NCI-H1417 (cell line): ENCODE data around the gene C22orf15.
"Not testable (repeated sequence)": the region's sequence is repeated elsewhere in the genome, so short reads cannot be mapped to it uniquely, and the experiment has no call there.

Experiments used
- DNase-seq, 3 experiments: peaks; one replicate each; lab custom pipeline; 2025; lab: John Stamatoyannopoulos, UW

C22orf15 gene, protein sequence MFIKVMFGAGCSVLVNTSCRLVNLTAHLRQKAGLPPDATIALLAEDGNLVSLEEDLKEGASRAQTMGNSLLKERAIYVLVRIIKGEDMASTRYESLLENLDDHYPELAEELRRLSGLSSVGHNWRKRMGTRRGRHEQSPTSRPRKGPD

DNA sequence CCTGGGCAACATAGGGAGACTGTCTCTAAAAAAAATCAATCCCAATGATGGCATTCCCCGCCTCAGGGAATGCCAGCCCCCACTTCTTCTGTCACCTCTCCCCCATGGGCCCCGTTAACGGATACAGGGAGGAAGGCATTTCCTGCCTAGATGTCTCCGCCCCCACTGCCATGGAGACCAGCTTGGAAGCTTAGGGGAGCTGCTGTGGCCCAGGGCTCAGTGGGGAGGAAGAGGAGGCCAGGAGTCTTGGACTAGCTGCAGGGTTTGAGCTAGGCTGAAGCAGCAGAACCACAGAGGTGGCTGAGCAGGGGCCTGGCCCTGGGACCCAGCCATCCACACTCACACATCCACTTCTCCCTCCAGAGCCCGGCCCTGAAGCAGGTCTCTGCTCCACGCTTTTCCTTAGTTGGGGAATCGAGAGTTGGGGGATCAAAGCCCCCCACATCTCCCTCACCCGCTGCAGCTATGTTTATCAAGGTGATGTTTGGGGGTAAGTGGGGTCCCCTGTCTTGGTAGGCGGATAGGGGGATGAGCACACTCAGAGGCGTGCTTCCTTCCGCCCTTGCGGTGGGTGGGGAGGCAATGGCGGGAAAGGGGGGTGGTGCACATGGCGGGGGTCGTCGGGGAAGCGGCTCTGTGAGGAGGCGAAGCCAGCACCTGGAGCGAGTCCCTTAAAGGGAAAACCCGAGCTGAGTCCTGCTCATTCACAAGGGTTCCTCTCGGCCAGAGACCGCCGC lies at the start of gene C22orf15:
C22orf15 (plus strand) TSS at position 149 of the 737 bp plus-strand sequence; CDS start at position 466, 317 bp downstream.
- no peak for DNase-seq

- DNase-seq, result no peak
These were observed 48.8 kb upstream of the C22orf15 start for GRCh38 chr22:23713696-23714595.

DNA sequence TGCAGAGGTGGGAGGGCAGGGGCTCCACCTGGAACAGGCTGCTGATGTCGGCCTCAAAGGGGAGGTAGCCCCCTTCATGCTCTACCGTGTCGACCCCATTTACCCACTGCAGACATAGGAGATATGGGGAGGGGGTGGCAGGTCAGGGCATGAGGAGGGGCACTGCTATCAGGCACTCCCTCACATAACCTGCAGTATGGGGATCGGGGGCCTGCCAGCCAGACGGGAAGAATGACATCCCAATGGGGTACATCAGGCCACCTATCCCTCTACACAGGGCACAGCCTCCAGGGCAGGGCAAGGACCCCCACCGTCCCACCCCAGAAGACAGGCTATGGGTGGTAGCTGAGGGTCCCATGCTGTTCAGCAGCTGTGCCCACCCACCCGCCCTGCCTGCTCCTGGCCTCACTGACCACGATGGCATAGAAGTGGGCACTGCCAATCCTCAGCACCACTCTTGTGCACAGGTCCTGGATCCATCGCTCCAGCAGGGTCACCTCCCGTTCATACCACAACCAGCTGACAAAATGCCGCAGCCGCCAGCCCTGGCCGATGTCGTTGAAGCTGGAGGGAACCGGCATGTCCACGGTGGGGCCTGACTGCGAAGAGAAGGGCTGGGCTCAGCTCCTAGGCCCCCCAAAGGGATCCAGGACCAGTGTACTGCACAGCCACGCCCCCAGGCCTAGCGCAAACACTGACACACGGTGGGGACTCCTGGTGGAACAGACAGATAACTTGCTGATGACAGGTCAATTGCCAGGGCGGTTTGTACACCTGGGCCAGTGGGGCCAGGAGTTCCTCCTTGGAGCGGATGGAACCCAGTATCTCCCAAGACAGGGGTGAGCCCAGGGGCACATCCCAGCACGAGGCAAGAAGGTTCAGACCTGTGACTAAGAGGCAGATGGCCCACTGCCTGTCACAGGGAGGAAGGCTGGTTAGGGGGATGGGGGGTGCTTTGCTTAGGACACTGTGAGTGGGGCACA lies 47.9 kb upstream of the C22orf15 start:
- no peak for DNase-seq

DNA sequence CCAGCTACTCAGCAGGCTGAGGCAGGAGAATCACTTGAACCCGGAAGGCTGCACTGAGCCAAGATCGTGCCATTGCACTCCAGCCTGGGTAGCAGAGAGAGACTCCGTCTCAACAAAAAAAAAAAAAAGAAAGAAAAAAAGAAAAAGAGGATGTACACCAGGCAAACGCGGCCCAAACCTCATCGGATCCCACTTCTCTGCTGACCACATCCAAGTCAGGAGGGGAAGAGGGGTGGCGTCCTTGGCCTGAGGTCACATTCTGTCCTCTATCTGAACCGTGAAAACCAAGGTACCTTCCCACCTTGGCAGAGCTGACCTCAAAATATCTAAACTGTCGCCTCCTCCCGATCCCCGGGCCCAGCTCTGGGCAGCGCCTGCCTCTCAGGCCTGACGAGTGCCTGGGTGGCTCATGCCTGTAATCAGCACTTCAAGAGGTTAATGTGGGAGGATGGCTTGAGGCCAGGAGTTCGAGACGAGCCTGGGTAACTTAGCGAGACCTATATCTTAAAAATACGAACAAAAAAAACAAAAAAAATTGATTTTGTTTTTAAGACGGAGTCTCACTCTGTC lies 46.9 kb upstream of the C22orf15 start:
- DNase-seq, result no peak

GRCh38 chr22:23716811-23717801 lies 45.7 kb upstream of the C22orf15 start:
- peak; percentile 77 to 83 (median 82) for DNase-seq

GRCh38 chr22:23718371-23719165 lies 44.2 kb upstream of the C22orf15 start:
- DNase-seq, result no peak

DNA sequence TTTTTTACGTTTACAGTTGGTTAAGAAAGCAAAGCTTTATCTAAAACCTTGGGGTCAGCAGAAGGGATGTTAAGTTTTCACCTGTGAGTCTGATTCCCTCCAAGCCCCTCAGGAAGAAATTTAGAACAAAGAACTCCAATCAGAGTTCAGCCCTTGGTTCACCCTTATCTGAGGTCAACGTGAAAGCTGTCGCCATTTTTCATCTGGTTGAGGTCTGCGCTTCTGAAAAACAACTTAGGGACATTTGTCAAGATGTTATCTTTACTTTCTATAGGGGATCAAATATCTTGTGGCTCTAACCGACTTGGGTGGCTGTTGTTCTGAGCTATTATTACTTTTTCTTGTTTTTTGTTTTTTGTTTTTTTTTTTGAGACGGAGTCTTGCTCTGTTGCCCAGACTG lies 41.9 kb upstream of the C22orf15 start:
- DNase-seq, result no peak

- no peak for DNase-seq
These were observed 40.6 kb upstream of the C22orf15 start for GRCh38 chr22:23722160-23722559.

DNA sequence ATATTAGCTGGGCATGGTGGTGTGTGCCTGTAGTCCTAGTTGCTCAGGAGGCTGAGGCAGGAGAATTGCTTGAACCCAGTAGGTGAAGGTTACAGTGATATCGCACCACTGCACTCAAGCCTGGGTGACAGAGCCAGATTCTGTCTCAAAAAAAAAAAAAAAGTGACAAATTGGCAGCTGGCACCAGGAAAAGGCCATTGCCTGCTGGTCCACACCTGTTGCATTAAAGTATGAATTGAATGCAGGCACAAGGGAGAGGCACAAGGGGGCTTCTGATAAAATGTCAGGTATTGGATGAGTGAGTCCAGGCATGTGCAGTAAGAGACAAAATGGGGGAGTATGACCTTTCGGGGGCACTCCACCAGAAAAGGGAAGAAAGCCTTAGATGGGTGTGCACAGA lies 40.1 kb upstream of the C22orf15 start:
- no peak for DNase-seq

DNA sequence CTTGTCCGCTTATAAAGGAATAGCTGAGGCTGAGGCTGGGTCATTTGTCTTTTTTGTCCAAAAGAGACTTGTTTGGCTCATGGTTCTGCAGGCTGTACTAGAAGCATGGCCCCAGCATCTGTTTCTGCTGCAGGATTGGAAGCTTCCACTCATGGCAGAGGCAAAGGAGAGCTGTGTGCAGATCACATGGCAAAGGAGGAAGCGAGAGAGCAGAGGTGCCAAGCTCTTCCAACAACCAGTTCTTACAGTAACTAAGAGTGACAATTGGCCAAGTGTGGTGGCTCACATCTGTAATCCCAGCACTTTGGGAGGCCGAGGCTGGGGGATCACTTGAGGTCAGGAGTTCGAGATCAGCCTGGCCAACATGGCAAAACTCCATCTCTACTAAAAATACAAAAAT lies 34.7 kb upstream of the C22orf15 start:
- DNase-seq, result not testable (repeated sequence)

- no peak for DNase-seq
These were observed 25.1 kb upstream of the C22orf15 start for GRCh38 chr22:23737696-23738095.

GRCh38 chr22:23742505-23743264 lies 20.1 kb upstream of the C22orf15 start:
- DNase-seq, result no peak

DNA sequence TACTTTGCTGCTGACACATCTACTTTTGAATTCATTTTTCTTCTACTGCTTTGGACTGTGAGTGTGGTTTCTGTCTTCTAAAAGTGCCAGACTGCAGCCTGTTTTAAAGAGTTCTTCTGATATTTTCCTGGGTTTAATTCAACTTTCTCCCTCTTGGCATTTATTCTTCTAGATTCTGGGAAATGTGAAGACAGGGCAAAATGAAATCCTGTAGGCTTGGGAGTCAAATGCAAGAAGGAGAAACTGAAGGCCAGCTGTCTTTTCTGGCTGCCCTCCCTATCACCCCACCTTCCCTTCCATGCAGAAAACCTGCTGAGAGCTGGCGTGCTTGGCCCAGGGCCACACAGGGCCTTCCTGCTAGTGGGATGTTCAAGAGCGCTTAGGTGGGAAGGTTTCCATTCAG lies 19.5 kb upstream of the C22orf15 start:
- DNase-seq, result no peak

GRCh38 chr22:23744001-23744400 lies 18.8 kb upstream of the C22orf15 start:
- DNase-seq, result no peak

DNA sequence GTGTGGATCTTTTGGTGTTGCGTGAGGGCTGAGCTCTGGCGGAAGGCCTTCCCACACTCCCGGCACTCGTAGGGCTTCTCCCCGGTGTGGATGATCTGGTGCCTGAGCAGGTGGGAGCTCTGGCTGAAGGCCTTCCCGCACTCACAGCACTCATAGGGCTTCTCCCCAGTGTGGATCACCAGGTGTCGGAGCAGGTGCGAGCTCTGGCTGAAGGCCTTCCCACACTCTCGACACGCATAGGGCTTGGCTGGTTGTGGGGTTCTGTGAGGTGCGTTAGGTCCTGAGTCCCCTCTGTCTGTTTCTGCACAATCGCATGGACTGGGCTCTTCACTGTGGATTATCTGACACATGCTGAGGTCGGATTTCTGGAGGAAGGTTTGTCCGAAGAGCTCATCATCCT lies 18.3 kb upstream of the C22orf15 start:
- no peak for DNase-seq

DNA sequence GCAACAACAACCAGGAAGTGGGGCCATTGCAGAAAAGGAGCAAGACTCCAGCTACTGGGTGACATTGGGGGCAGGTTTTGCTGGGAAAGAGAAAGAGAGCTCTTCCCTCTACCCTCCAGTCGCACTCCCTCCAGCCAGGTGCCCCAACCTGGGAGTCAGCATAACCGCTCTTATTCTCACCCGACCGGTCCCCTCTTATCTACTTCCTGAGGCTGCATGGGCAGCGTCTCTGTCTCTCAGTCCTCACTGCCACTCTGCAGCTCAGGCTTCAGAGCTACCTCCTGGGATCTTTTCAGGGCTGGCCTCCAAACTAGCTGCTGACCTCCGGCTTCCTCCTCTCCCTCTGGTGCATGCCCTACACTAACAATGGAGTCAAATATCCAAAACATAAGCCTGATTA lies 17.0 kb upstream of the C22orf15 start:
- DNase-seq, result no peak

GRCh38 chr22:23749841-23750301 lies 12.9 kb upstream of the C22orf15 start:
- no peak for DNase-seq

GRCh38 chr22:23750367-23750713 lies 12.4 kb upstream of the C22orf15 start:
- peak in 1 of 3 experiments; percentile 21 for DNase-seq
